ENCODE data around the gene STK16. TPM values are rescaled to one million over a fixed set of nuclear protein-coding genes. Genes with fewer than 3 reads are reported as not detected.
"Not testable (repeated sequence)": the region's sequence is repeated elsewhere in the genome, so short reads cannot be mapped to it uniquely, and the experiment has no call there.

Gene STK16
- total RNA-seq, 1 donor from 2014 or later: 19.1 TPM

GRCh38 chr2:219287116-219287440, 41.8 kb downstream of the STK16 start:
- H3K4me1 Mint-ChIP-seq (ENCODE audit: low read depth, unreplicated experiment): peaks cover 19% of the 10 kb centered on the region
- H3K27me3 ChIP-seq (ENCODE audit: insufficient read depth, low read length); H3K27ac ChIP-seq (ENCODE audit: low read depth, low read length); H2AFZ ChIP-seq (ENCODE audit: low read depth, low read length); H3K4me3 ChIP-seq (ENCODE audit: insufficient read depth, low read depth, low read length); H3K36me3 ChIP-seq (ENCODE audit: insufficient read depth, low read length); H3K9me3 ChIP-seq (ENCODE audit: insufficient read depth, low read depth, low read length); H3K4me3 Mint-ChIP-seq (ENCODE audit: unreplicated experiment); FAIRE-seq; DNase-seq (ENCODE audit: low read depth); H3K4me2 ChIP-seq (ENCODE audit: low read length); H3K27me3 Mint-ChIP-seq (ENCODE audit: low read depth, unreplicated experiment); H3K9ac ChIP-seq (ENCODE audit: low read length); H3K79me2 ChIP-seq (ENCODE audit: insufficient read depth, low read length); H4K20me1 ChIP-seq (ENCODE audit: insufficient read depth, low read length); H3K27ac Mint-ChIP-seq (ENCODE audit: unreplicated experiment); H3K9me3 Mint-ChIP-seq (ENCODE audit: unreplicated experiment): not testable (repeated sequence)
- H3K36me3 Mint-ChIP-seq (ENCODE audit: low read depth, unreplicated experiment): peaks cover 16% of the 10 kb centered on the region
- peaks cover 21% of the 10 kb centered on the region for H3K4me1 ChIP-seq (ENCODE audit: insufficient read depth, low read length)

DNA sequence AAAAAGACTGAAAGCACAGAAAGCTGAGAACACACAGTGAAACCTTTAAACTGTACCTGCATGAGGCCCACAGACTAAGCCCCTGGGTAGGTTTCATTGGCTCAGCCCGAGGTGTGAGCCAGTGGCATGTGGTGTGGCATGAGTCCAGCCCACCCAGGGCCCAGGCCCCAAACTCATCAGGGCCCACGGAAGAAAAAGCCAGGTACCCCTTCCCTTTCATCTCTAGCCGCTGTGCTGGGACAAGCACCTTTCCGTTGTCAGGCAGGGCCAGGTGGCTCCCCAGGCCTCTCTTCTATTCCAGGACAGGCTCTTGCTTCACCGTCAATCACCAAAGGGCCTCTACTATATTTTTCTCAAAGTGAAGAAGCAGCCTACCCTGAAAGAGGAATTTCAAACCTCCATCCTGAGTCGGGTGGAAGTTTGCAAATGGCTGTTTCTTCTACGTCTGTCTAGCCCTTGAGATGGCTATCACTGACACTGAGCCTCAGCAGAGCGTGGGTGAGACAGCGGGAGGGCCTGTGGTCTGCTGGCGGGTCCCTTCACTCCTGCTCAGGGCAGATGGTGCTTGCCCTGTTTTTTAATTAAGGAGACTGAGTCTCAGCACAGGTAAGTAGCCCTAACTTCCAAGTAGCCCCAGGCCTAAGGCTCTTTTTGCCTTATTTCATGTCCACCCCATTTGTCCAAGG, 42.4 kb downstream of the STK16 start:
- H3K9me3 ChIP-seq (ENCODE audit: insufficient read depth, low read depth, low read length): no peaks in the 10 kb centered on the region
- TF ChIP-seq, protein P1, sequence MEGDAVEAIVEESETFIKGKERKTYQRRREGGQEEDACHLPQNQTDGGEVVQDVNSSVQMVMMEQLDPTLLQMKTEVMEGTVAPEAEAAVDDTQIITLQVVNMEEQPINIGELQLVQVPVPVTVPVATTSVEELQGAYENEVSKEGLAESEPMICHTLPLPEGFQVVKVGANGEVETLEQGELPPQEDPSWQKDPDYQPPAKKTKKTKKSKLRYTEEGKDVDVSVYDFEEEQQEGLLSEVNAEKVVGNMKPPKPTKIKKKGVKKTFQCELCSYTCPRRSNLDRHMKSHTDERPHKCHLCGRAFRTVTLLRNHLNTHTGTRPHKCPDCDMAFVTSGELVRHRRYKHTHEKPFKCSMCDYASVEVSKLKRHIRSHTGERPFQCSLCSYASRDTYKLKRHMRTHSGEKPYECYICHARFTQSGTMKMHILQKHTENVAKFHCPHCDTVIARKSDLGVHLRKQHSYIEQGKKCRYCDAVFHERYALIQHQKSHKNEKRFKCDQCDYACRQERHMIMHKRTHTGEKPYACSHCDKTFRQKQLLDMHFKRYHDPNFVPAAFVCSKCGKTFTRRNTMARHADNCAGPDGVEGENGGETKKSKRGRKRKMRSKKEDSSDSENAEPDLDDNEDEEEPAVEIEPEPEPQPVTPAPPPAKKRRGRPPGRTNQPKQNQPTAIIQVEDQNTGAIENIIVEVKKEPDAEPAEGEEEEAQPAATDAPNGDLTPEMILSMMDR (IDR thresholded peaks at IDR 0.05; ENCODE audit: insufficient read depth, low read depth, low read length): no peak
- TF ChIP-seq EZH2 (IDR thresholded peaks at IDR 0.05; ENCODE audit: insufficient read depth, low read length): no peak
- Mint-ChIP-seq H3K27me3 (ENCODE audit: low read depth, unreplicated experiment) (peaks cover 2% of the 10 kb centered on the region), H3K4me3 (ENCODE audit: unreplicated experiment) (no peak overlapping the region), H3K27ac (ENCODE audit: unreplicated experiment) (peak overlapping the region; percentile 78), H3K9me3 (ENCODE audit: unreplicated experiment) (no peaks in the 10 kb centered on the region), H3K36me3 (ENCODE audit: low read depth, unreplicated experiment) (peaks cover 16% of the 10 kb centered on the region), H3K4me1 (ENCODE audit: low read depth, unreplicated experiment) (peaks cover 19% of the 10 kb centered on the region)
- no peak for FAIRE-seq
- peaks cover 21% of the 10 kb centered on the region for H3K4me1 ChIP-seq (ENCODE audit: insufficient read depth, low read length)
- H2AFZ ChIP-seq (ENCODE audit: low read depth, low read length): no peak overlapping the region
- H3K27ac ChIP-seq (ENCODE audit: low read depth, low read length): no peak overlapping the region
- H3K9ac ChIP-seq (ENCODE audit: low read length): no peak overlapping the region
- H3K36me3 ChIP-seq (ENCODE audit: insufficient read depth, low read length): peaks cover 2% of the 10 kb centered on the region
- no peaks in the 10 kb centered on the region for H4K20me1 ChIP-seq (ENCODE audit: insufficient read depth, low read length)
- no peaks in the 10 kb centered on the region for H3K79me2 ChIP-seq (ENCODE audit: insufficient read depth, low read length)
- no peaks in the 10 kb centered on the region for H3K27me3 ChIP-seq (ENCODE audit: insufficient read depth, low read length)
- no peak overlapping the region for H3K4me3 ChIP-seq (ENCODE audit: insufficient read depth, low read depth, low read length)
- no peak for DNase-seq (ENCODE audit: low read depth)
- H3K4me2 ChIP-seq (ENCODE audit: low read length): no peak overlapping the region

DNA sequence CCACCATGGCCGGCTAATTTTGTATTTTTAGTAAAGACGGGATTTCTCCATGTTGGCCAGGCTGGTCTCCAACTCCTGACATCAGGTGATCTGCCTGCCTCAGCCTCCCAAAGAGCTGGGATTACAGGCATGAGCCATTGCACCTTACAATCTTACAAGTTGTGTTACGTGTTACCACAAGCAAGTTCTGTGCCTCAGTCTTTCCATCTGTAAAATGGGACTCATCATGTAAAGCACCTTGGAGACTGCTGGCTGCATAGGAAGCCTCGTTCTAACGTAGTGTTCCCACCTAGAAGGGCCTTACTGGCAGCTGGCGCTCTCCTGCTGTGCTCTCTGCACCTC, 43.9 kb downstream of the STK16 start:
- no peaks in the 10 kb centered on the region for H3K9me3 Mint-ChIP-seq (ENCODE audit: unreplicated experiment)
- Histone ChIP-seq H3K9me3 (ENCODE audit: insufficient read depth, low read depth, low read length) (no peaks in the 10 kb centered on the region), H3K4me3 (ENCODE audit: insufficient read depth, low read depth, low read length) (no peak overlapping the region), H2AFZ (ENCODE audit: low read depth, low read length) (no peak overlapping the region), H3K27ac (ENCODE audit: low read depth, low read length) (peak overlapping the region; percentile 17), H3K27me3 (ENCODE audit: insufficient read depth, low read length) (no peaks in the 10 kb centered on the region), H4K20me1 (ENCODE audit: insufficient read depth, low read length) (no peaks in the 10 kb centered on the region), H3K36me3 (ENCODE audit: insufficient read depth, low read length) (peaks cover 2% of the 10 kb centered on the region), H3K9ac (ENCODE audit: low read length) (no peak overlapping the region), H3K79me2 (ENCODE audit: insufficient read depth, low read length) (no peaks in the 10 kb centered on the region), H3K4me1 (ENCODE audit: insufficient read depth, low read length) (peaks cover 21% of the 10 kb centered on the region), H3K4me2 (ENCODE audit: low read length) (peak overlapping the region; percentile 64)
- DNase-seq (ENCODE audit: low read depth) (no peak), FAIRE-seq (no peak)
- peaks cover 15% of the 10 kb centered on the region for H3K4me1 Mint-ChIP-seq (ENCODE audit: low read depth, unreplicated experiment)
- no peak overlapping the region for H3K4me3 Mint-ChIP-seq (ENCODE audit: unreplicated experiment)
- peaks cover 2% of the 10 kb centered on the region for H3K27me3 Mint-ChIP-seq (ENCODE audit: low read depth, unreplicated experiment)
- no peak overlapping the region for H3K27ac Mint-ChIP-seq (ENCODE audit: unreplicated experiment)
- TF ChIP-seq, protein P1 (IDR thresholded peaks at IDR 0.05; ENCODE audit: insufficient read depth, low read depth, low read length): no peak
- TF ChIP-seq EZH2 (IDR thresholded peaks at IDR 0.05; ENCODE audit: insufficient read depth, low read length): no peak
- peaks cover 13% of the 10 kb centered on the region for H3K36me3 Mint-ChIP-seq (ENCODE audit: low read depth, unreplicated experiment)

All from astrocyte (in vitro differentiated cells and primary cell).